Astrocyte of the spinal cord (primary cell): ENCODE data around the gene ANO10.
"Not testable (repeated sequence)": the region's sequence is repeated elsewhere in the genome, so short reads cannot be mapped to it uniquely, and the experiment has no call there.

Experiments used
- DNase-seq: peaks from one replicate; pipeline ENCODE4 v3.0.0; 2011; ENCODE audit warnings: low read depth, low spot score
- H3K4me3 ChIP-seq: 2 replicates; pipeline ENCODE4 v1.5.1; 2011; ENCODE audit warnings: low read depth, mild to moderate bottlenecking, low read length, moderate library complexity
- in situ Hi-C: cut with HindIII; loops from 2 replicates; pipeline ENCODE4 v1.10.0; 2017; ENCODE audit warnings: low sequenced_read_pairs
- TF ChIP-seq, protein P1 (sequence below): IDR thresholded peaks from 2 replicates; pipeline ENCODE4 v1.5.1; 2012; ENCODE audit warnings: low read depth, mild to moderate bottlenecking, low read length, inconsistent platforms

Gene ANO10

DNA sequence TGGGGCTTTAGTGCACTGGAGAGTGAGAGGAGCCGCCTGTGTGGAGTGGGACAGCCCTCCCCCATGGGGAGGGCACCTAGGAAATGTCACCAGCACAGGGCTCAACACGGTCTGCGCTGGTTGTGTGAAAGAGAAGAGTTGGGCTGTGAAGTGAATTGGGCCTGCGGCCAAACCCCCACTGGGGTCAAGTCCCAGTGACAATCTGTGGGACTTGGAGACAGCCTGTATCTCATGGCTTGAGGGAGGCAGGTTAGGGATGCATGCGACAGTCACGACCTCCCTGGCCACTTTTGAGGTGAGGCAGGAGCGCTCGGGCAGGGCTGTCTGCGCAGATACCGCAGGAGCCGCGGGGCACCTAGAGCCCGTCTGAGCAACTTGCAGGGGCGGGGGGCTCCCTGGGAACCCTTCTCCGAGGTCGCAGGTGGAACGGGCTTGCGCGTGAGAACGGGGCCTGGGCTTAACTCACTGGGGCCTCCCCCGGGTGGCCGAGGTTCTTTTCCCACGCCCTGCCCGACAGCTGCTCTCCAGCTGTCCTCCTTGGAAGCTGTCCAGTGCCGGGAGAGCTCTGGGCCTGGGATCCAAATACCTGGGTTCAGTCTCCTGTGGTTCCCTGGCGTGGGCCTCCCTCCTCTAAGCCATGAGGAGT lies 258.1 kb downstream of the ANO10 start:
- TF ChIP-seq, protein P1, sequence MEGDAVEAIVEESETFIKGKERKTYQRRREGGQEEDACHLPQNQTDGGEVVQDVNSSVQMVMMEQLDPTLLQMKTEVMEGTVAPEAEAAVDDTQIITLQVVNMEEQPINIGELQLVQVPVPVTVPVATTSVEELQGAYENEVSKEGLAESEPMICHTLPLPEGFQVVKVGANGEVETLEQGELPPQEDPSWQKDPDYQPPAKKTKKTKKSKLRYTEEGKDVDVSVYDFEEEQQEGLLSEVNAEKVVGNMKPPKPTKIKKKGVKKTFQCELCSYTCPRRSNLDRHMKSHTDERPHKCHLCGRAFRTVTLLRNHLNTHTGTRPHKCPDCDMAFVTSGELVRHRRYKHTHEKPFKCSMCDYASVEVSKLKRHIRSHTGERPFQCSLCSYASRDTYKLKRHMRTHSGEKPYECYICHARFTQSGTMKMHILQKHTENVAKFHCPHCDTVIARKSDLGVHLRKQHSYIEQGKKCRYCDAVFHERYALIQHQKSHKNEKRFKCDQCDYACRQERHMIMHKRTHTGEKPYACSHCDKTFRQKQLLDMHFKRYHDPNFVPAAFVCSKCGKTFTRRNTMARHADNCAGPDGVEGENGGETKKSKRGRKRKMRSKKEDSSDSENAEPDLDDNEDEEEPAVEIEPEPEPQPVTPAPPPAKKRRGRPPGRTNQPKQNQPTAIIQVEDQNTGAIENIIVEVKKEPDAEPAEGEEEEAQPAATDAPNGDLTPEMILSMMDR: no peak
- in situ Hi-C loops: no loop called here
- DNase-seq: no peak
- no peak overlapping the region for H3K4me3 ChIP-seq

DNA sequence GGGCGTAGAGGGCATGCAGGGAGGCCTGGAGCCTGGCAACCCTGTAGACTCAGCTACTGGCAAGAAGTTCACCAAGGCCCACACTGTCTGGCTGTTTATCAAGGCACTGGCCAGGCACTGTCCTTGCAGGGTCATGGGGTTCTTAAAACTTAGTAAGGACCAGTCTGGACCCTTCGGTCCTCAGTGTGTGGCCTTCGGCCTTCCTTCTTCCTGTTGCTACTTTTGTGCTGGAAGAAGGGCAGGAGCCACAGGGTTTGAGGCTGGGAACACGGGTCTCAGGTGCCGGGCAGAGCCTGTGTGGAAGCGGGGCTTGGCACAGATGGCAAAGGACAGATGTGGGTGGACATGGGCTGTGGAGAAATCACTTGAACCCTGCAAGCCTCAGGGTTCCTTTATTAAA lies 258.9 kb downstream of the ANO10 start:
- in situ Hi-C loops: no loop called here
- TF ChIP-seq, protein P1: no peak
- no peak for DNase-seq
- no peak overlapping the region for H3K4me3 ChIP-seq

DNA sequence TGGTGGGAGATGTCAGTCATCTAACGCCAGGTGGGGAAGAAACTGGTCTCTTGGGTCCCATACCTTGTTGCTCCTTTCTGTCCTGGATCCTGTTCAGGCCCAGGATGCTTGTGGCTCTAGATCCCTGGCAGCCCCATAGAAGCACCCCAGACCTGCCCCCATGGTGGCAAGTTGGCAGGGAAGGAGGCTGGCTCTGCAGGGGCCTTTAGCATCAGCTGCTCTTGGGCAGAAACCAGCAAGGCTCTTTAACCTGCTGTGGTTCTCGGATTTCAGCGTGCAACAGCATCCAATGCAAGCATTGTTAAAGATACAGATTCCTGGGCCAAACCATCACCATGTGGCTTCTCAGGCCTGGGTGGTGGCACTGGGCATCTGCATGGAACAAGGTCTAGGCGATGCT lies 259.6 kb downstream of the ANO10 start:
- H3K4me3 ChIP-seq: no peak overlapping the region
- DNase-seq: no peak
- TF ChIP-seq, protein P1: no peak
- in situ Hi-C loops: no loop called here

DNA sequence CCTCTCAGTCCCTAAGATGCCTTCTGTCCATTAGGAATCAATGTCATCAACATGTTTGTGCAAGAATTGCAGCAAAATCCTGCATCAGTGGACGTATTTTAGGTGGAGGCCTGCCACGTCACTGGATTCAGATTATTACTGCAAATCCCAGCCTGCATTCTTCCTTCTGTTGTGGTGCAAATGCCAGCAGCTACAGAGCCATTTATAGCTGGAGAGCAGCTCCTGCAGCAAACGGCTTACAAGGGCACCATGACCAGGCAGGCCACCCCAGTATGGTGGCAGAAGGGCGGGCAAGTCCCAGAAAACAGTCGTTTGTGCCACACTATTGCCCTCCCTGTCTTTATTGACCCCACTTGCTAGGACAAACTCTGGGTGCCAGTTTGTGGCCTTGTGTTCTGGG lies 260.7 kb downstream of the ANO10 start:
- in situ Hi-C loops: no loop called here
- no peak overlapping the region for H3K4me3 ChIP-seq
- TF ChIP-seq, protein P1: no peak
- DNase-seq: no peak

DNA sequence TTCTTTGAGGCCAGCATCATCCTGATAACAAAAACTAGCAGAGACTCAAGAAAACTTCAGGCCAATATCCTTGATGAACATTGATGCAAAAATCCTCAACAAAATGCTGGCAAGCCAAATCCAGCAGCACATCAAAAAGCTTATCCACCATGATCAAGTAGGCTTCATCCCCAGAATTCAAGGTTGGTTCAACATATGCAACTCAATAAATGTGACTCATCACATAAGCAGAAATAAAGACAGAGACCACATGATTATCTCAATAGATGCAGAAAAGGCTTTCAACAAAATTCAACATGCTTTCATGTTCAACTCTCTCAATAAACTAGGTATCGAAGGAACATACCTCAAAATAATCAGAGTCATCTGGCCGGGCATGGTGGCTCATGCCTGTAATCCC lies 265.8 kb downstream of the ANO10 start:
- H3K4me3 ChIP-seq, in situ Hi-C loops, DNase-seq: not testable (repeated sequence)

DNA sequence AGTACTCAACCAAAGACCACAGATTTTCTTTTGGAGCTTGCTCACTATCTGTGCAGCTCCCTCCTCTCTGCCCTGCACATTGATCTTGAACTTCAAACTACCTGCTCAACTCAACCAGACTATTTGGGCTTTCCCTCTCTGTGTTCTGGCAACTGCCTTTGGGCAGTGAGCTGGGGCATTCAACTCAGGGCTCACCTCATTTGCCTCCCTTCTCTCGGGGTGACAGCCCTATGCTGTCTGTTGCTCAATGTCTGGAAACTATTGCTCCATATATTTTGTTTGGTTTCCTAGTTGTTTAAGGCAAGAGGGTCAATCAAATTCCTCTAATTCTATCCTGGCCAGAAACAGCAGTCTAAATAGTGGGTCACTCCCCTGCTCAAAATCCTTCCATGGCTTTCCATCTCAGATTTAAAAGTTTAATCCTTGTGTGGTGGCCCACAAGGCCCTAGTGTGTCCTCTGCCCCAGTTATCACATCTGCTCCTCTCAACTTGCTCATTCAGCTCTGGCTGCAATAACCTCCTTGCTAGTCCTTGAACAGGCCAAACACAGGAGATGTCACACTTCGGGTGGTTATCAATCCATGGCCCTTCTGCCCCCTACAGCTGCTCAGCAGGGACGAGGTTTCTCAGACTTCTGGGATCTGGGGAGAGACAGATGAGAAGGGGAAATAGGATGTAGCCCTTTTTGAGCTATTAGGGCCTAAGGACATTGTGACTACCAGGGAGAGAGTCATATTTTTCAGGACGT lies 267.7 kb downstream of the ANO10 start:
- H3K4me3 ChIP-seq: no peak overlapping the region
- TF ChIP-seq, protein P1: no peak
- in situ Hi-C loops: no loop called here
- no peak for DNase-seq

DNA sequence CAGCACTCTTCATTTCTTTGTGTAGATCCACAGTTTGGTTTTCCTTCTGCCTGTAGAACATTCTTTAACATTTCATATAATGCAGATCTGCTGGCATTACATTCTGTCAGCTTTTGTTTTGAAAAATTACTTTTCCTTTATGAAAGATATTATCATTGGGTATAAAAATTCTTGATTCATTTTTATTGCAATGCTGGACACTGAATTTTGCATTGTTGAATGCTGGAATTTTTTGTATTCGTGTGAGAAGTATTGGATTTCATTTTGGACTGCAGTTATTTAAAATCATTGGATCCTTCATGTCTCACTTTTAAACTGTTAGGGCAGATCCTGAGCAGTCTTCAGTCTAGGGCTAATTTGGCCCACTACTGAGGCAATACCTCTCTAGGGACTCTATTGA lies 268.4 kb downstream of the ANO10 start:
- no peak overlapping the region for H3K4me3 ChIP-seq

More for the DNA sequence above, 268.4 kb downstream of the ANO10 start:
- TF ChIP-seq, protein P1: no peak
- no peak for DNase-seq
- in situ Hi-C loops: no loop called here
